Mucosa of descending colon (tissue), 3 donors: Measurements from ENCODE around the gene DNM3. TPM values are rescaled to one million over a fixed set of nuclear protein-coding genes. Genes with fewer than 3 reads are reported as not detected.

Experiments used
- ATAC-seq: fragments of 200-7000 bp; cut with Tn5 transposase; one replicate; pipeline ENCODE4 v1.9.1; 2020; ENCODE audit warnings: mild to moderate bottlenecking, moderate library complexity
- DNase-seq, 3 donors: peaks; one replicate each; pipeline ENCODE4 v3.0.0-alpha.2; 2020
- H3K36me3 ChIP-seq: fragments of 200-600 bp; one replicate; pipeline ENCODE4 v1.8.0; 2021; ENCODE audit warnings: low read depth, mild to moderate bottlenecking
- H3K4me1 ChIP-seq: fragments of 200-600 bp; one replicate; pipeline ENCODE4 v1.8.0; 2021; ENCODE audit warnings: low read depth, mild to moderate bottlenecking
- H3K4me3 ChIP-seq: fragments of 200-600 bp; one replicate; pipeline ENCODE4 v1.8.0; 2021; ENCODE audit warnings: mild to moderate bottlenecking
- H3K9me3 ChIP-seq: fragments of 200-600 bp; one replicate; pipeline ENCODE4 v1.8.0; 2021; ENCODE audit warnings: mild to moderate bottlenecking
- intact Hi-C, 2 donors: fragments of 100-400 bp; cut with DNase I in 1 of 2; cut with micrococcal nuclease in 1 of 2; formaldehyde crosslinking; loops; one replicate each; pipeline versions ENCODE4 v1.11.0 to v1.11.1; 2022; cut with DNase I, micrococcal nuclease
- total RNA-seq, 3 donors: library from RNA; stranded (reverse); fragmentation: NEBNext Ultra II Directional in 2 of 3; extraction: Animal tissue kit (Norgen Biotek cat#: 25700) in 2 of 3; gene quantifications; one replicate each; pipeline versions ENCODE4 v1.2.1 to v1.2.4, GENCODE V29; 2021 to 2023
- TF ChIP-seq, protein P1 (sequence below): fragments of 200-600 bp; IDR thresholded peaks from one replicate; pipeline ENCODE4 v1.8.0; 2022; ENCODE audit warnings: antibody characterized with exemption, mild to moderate bottlenecking
- donor health status: DM: no; HTN: no; CAD: no; lungs with moderate emphysema.
- donor health status: DM: no; HTN: no; CAD: no.
- donor health status: DM: no; HTN: yes; CAD: no.

DNM3 gene
- total RNA-seq, 3 donors from 2014 or later: 1.4 to 6.4 (median 2.1) TPM

- intact Hi-C loops: no loop called here
- no peaks in the 10 kb centered on the region for H3K4me1 ChIP-seq
- no peak for ATAC-seq
Measured at GRCh38 chr1:172095846-172096245, 254.5 kb downstream of the DNM3 start.

GRCh38 chr1:172105230-172105629 lies 263.9 kb downstream of the DNM3 start:
- DNase-seq (no peak), ATAC-seq (no peak)
- Histone ChIP-seq H3K36me3 (no peaks in the 10 kb centered on the region), H3K9me3 (no peaks in the 10 kb centered on the region), H3K4me1 (no peaks in the 10 kb centered on the region), H3K4me3 (no peak overlapping the region)
- TF ChIP-seq, protein P1, sequence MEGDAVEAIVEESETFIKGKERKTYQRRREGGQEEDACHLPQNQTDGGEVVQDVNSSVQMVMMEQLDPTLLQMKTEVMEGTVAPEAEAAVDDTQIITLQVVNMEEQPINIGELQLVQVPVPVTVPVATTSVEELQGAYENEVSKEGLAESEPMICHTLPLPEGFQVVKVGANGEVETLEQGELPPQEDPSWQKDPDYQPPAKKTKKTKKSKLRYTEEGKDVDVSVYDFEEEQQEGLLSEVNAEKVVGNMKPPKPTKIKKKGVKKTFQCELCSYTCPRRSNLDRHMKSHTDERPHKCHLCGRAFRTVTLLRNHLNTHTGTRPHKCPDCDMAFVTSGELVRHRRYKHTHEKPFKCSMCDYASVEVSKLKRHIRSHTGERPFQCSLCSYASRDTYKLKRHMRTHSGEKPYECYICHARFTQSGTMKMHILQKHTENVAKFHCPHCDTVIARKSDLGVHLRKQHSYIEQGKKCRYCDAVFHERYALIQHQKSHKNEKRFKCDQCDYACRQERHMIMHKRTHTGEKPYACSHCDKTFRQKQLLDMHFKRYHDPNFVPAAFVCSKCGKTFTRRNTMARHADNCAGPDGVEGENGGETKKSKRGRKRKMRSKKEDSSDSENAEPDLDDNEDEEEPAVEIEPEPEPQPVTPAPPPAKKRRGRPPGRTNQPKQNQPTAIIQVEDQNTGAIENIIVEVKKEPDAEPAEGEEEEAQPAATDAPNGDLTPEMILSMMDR: no peak
- intact Hi-C loops: no loop called here

More at GRCh38 chr1:172095846-172096245, 254.5 kb downstream of the DNM3 start:
- TF ChIP-seq, protein P1: no peak
- H3K9me3 ChIP-seq: no peaks in the 10 kb centered on the region
- no peak for DNase-seq
- no peaks in the 10 kb centered on the region for H3K36me3 ChIP-seq
- H3K4me3 ChIP-seq: no peak overlapping the region

DNA sequence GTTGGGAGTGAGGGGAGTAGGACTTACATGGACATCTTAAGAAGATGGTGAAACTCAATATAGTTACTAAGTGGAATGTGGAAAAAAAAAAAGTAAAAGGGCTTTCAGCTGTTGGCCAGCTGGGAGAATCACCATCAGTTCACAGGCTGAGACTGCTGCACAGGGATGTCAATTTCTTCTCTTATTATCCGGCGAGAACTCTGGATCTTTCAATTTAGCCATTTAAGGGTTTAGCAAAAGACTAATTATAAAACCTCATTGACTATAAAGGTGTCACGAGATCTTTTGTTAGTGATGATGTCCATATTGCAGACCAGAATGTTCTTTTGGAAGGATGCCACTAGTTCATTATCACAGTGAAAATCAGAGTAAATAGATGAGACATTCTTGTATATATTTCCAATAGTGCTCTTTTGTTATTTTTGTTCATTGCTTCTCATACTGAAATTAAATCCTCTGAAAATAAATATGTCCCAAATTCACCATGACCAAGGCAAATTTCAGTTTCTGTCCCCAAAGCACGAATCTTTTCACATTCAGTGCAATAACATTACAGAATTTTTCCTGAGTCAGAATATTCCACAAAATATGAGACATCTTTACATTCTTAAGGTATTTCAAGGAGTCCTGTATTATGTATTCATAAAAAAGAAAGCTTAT lies 266.1 kb downstream of the DNM3 start:
- Histone ChIP-seq H3K4me1 (no peaks in the 10 kb centered on the region), H3K36me3 (no peaks in the 10 kb centered on the region), H3K9me3 (no peaks in the 10 kb centered on the region), H3K4me3 (no peak overlapping the region)
- intact Hi-C loops: no loop called here
- ATAC-seq: no peak
- TF ChIP-seq, protein P1: no peak
- no peak for DNase-seq

DNA sequence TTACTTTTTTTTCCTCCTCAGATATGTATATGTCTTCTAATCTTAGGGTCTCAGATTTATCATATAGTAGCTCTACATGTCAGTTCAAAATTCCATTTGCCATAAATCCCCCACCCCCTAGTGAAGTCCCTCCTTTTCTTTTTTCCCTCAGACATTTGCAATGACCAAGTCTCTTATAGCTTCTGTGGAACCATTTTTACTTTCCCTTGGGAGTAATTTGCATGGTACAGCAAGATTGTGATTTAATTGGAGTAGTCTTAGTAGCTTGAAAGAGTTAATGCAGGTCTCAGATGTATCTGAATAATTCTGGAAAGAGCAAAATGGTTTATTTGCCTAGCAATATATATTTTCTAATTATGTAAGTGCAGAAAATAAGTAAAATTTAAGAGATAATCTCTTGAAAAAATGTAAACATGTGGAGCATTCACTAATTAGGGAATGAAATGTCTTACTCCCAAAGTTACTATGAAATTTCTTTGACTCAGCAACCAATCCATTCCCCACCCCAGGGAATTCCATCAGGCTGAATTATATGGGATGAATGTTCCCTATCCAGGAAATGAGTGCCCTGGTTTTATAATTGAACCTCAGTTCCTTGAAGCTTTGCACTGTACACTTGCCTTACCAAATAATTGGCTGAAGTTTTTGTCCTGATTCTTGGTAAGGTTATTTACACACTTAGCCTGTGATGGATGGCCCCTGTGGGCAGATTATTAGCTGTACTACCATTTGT lies 267.0 kb downstream of the DNM3 start:
- TF ChIP-seq, protein P1: no peak
- ATAC-seq: no peak
- Histone ChIP-seq H3K4me1 (no peaks in the 10 kb centered on the region), H3K9me3 (no peaks in the 10 kb centered on the region), H3K4me3 (no peak overlapping the region), H3K36me3 (no peaks in the 10 kb centered on the region)
- intact Hi-C loops: no loop called here
- no peak for DNase-seq

GRCh38 chr1:172109359-172109758 lies 268.1 kb downstream of the DNM3 start:
- H3K36me3 ChIP-seq: no peaks in the 10 kb centered on the region
- ATAC-seq (no peak), DNase-seq (no peak)
- no peak overlapping the region for H3K4me3 ChIP-seq
- no peaks in the 10 kb centered on the region for H3K9me3 ChIP-seq
- no peaks in the 10 kb centered on the region for H3K4me1 ChIP-seq
- intact Hi-C loops: no loop called here
- TF ChIP-seq, protein P1: no peak
